ENCODE measurements around the gene CAV1.
A peak's percentile ranks its signal among the peaks of the same experiment; 100 is the strongest.
"Not testable (repeated sequence)": the region's sequence is repeated elsewhere in the genome, so short reads cannot be mapped to it uniquely, and the experiment has no call there.

The CAV1 gene

GRCh38 chr7:116582164-116582732 is 57.4 kb downstream of the CAV1 start:
- peak; percentile 67 for TF ChIP-seq CTCF (conservative IDR thresholded peaks at IDR 0.05; ENCODE audit: control insufficient read depth, insufficient read depth, low read depth, low read length)
- DNase-seq (ENCODE audit: low read depth), result peak; percentile 90
- no peak overlapping the region for H3K4me3 ChIP-seq (ENCODE audit: control insufficient read depth, low read depth, low read length)

DNA sequence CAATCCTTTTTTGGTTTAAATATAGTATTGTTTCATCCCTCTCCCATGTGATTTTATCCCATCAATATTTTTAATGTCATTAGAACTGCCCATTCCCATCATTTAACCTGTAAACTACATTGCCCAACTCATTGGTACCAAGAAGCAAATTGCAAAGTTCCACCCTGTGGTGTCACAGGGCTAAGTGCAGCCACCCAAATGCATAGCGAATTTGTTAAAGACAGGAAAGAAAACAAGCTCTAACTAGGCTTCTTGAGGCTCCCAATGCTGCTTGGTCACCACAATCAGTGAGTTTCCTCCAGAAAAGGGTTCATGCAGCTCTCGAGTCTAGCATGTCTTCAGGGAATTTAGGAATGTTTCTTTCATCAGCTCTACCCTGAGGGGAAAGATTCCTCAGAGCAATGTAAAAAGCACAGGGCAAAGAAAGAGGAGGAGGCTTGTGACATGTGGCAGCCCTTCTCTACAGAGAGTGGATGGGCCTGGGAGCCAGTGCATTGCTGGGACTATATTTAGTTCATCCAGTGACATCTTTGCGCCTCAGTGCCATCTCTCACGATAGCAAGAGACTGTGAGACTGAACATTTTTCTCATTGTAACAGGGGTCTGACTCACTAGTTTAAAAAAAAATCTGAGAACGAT is 58.1 kb downstream of the CAV1 start:
- no peak overlapping the region for H3K4me3 ChIP-seq (ENCODE audit: control insufficient read depth, low read depth, low read length)
- peak; percentile 89 for DNase-seq (ENCODE audit: low read depth)
- TF ChIP-seq CTCF (conservative IDR thresholded peaks at IDR 0.05; ENCODE audit: control insufficient read depth, insufficient read depth, low read depth, low read length), result no peak

DNA sequence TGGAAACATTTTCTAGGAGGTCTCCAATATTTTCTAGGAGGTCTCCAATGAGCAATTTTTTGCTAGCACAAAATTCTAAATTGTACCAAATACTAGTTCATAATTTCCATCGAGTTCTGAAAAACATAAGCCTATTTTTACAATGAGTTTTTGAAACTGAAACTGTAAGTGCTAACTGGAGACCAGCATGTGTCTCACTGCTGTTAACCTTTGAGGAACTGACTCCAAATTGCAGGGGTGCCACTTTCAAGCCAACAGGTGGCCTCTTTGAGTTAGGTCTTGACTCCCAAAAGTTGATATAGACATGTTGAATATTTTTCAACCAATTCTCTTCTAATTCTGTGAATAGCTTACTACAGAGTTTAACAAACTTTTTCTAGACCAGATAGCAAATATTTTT is 58.8 kb downstream of the CAV1 start:
- no peak overlapping the region for H3K4me3 ChIP-seq (ENCODE audit: control insufficient read depth, low read depth, low read length)
- DNase-seq (ENCODE audit: low read depth), result no peak

GRCh38 chr7:116584721-116585120 is 59.9 kb downstream of the CAV1 start:
- DNase-seq (ENCODE audit: low read depth), result no peak
- TF ChIP-seq CTCF (conservative IDR thresholded peaks at IDR 0.05; ENCODE audit: control insufficient read depth, insufficient read depth, low read depth, low read length), result no peak
- no peak overlapping the region for H3K4me3 ChIP-seq (ENCODE audit: control insufficient read depth, low read depth, low read length)

More for the DNA sequence above, 58.8 kb downstream of the CAV1 start:
- TF ChIP-seq CTCF (conservative IDR thresholded peaks at IDR 0.05; ENCODE audit: control insufficient read depth, insufficient read depth, low read depth, low read length), result no peak

GRCh38 chr7:116585392-116585791 is 60.6 kb downstream of the CAV1 start:
- H3K4me3 ChIP-seq (ENCODE audit: control insufficient read depth, low read depth, low read length), result no peak overlapping the region
- no peak for TF ChIP-seq CTCF (conservative IDR thresholded peaks at IDR 0.05; ENCODE audit: control insufficient read depth, insufficient read depth, low read depth, low read length)
- DNase-seq (ENCODE audit: low read depth), result no peak

DNA sequence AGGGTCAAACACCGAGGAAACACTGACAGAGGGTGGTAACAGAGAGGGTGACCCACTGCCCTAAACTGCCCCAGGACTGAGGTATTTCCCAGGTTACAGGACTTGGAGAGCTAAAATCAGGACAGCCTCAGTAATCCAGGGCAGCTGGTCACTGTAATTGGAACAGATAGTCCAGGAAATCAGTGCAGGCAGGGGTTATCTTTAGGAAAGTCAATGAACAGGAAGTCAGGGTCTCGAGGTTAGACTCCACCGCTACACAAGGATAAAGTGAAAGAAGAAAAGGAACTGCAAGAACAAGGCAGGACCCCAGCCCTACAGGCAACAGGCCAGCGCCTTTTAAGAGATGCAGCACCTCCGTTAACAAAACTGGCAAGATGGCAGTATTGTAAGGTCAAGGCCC is 61.1 kb downstream of the CAV1 start:
- TF ChIP-seq CTCF (conservative IDR thresholded peaks at IDR 0.05; ENCODE audit: control insufficient read depth, insufficient read depth, low read depth, low read length), result no peak

GRCh38 chr7:116587200-116587599 is 62.4 kb downstream of the CAV1 start:
- H3K4me3 ChIP-seq (ENCODE audit: control insufficient read depth, low read depth, low read length); DNase-seq (ENCODE audit: low read depth): not testable (repeated sequence)

More for the DNA sequence above, 61.1 kb downstream of the CAV1 start:
- DNase-seq (ENCODE audit: low read depth), result no peak
- H3K4me3 ChIP-seq (ENCODE audit: control insufficient read depth, low read depth, low read length), result no peak overlapping the region

Measured in fibroblast of mammary gland (primary cell).